Stimulated activated naive B cell treated with anti-CD40 and anti-IgM and Interleukin-4, amounts not matched to agents 10 μg/mL and 1 μg/mL and 100 μg/mL, for 72 hours (primary cell): ENCODE data around the gene GALK2.

Experiments
- ATAC-seq, 2 donors: fragments of 150-1000 bp; cut with Tn5 transposase; replicated peaks; 2 replicates each; pipeline ENCODE4 v1.10.0; 2021; ENCODE audit warnings: moderate library complexity in 1 of 2
- DNase-seq: peaks from one replicate; pipeline ENCODE4 v3.0.0; 2021
- H3K27ac Mint-ChIP-seq: one replicate; pipeline ENCODE4 v1.8.0; 2022; ENCODE audit warnings: mild to moderate bottlenecking, mixed read lengths
- H3K27me3 Mint-ChIP-seq, 2 donors: one replicate each; pipeline ENCODE4 v1.8.0; 2022; ENCODE audit warnings: mixed read lengths in 2 of 2
- H3K36me3 Mint-ChIP-seq, 2 donors: one replicate each; pipeline ENCODE4 v1.8.0; 2022; ENCODE audit warnings: mixed read lengths in 2 of 2, mild to moderate bottlenecking in 1 of 2
- H3K4me1 Mint-ChIP-seq, 2 donors: one replicate each; pipeline ENCODE4 v1.8.0; 2022; ENCODE audit warnings: mixed read lengths in 2 of 2, mild to moderate bottlenecking in 1 of 2
- H3K4me3 Mint-ChIP-seq, 2 donors: one replicate each; pipeline ENCODE4 v1.8.0; 2022; ENCODE audit warnings: mild to moderate bottlenecking in 2 of 2, mixed read lengths in 2 of 2, moderate library complexity in 1 of 2
- H3K9me3 Mint-ChIP-seq, 2 donors: one replicate each; pipeline ENCODE4 v1.8.0; 2022; ENCODE audit warnings: mixed read lengths in 2 of 2, mild to moderate bottlenecking in 1 of 2

GALK2 gene

GRCh38 chr15:49296258-49296657 is 126.2 kb downstream of the GALK2 start:
- no peak overlapping the region for H3K4me3 Mint-ChIP-seq
- DNase-seq (no peak), ATAC-seq (no peak)
- H3K4me1 Mint-ChIP-seq = peaks cover 3 to 10% of the 10 kb centered on the region in 2 donors
- peaks cover 0 to 14% of the 10 kb centered on the region in 2 donors for H3K9me3 Mint-ChIP-seq
- no peak overlapping the region for H3K27ac Mint-ChIP-seq
- H3K36me3 Mint-ChIP-seq = peaks cover 44 to 71% of the 10 kb centered on the region in 2 donors
- H3K27me3 Mint-ChIP-seq = no peaks in the 10 kb centered on the region

DNA sequence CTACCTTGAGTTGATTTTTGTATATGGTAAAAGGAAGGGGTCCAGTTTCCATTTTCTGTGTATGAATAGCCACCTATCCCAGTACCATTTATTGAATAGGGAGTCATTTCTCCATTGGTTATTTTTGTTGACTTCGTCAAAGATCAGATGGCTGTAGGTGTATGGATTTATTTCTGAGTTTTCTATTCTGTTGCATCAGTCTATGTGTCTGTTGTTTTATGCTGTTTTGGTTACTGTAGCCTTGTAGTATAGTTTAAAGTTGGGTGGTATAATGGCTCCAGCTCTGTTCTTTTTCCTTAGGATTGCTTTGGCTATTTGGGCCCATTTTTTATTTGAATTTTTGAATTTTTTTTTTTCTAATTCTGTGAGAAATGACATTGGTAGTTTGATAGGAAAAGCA is 127.5 kb downstream of the GALK2 start:
- no peak for ATAC-seq
- H3K9me3 Mint-ChIP-seq = peaks cover 0 to 14% of the 10 kb centered on the region in 2 donors

GRCh38 chr15:49300856-49301255 is 130.8 kb downstream of the GALK2 start:
- H3K27ac Mint-ChIP-seq = no peak overlapping the region
- H3K4me1 Mint-ChIP-seq = peaks cover 8 to 19% of the 10 kb centered on the region in 2 donors
- peaks cover 52 to 76% of the 10 kb centered on the region in 2 donors for H3K36me3 Mint-ChIP-seq
- DNase-seq = no peak
- H3K9me3 Mint-ChIP-seq = peaks cover 0 to 14% of the 10 kb centered on the region in 2 donors
- no peaks in the 10 kb centered on the region for H3K27me3 Mint-ChIP-seq
- no peak for ATAC-seq
- no peak overlapping the region for H3K4me3 Mint-ChIP-seq

More for the DNA sequence above, 127.5 kb downstream of the GALK2 start:
- no peaks in the 10 kb centered on the region for H3K27me3 Mint-ChIP-seq
- H3K36me3 Mint-ChIP-seq = peaks cover 47 to 70% of the 10 kb centered on the region in 2 donors
- no peak overlapping the region for H3K4me3 Mint-ChIP-seq
- no peak for DNase-seq
- peaks cover 3 to 10% of the 10 kb centered on the region in 2 donors for H3K4me1 Mint-ChIP-seq
- H3K27ac Mint-ChIP-seq = no peak overlapping the region

- Mint-ChIP-seq H3K4me3 (no peak overlapping the region), H3K9me3 (peaks cover 0 to 11% of the 10 kb centered on the region in 2 donors), H3K27ac (no peak overlapping the region), H3K27me3 (no peaks in the 10 kb centered on the region), H3K4me1 (peaks cover 8 to 19% of the 10 kb centered on the region in 2 donors), H3K36me3 (peaks cover 47 to 72% of the 10 kb centered on the region in 2 donors)
- ATAC-seq (no peak), DNase-seq (no peak)
Measured at GRCh38 chr15:49301562-49301961, 131.5 kb downstream of the GALK2 start.

DNA sequence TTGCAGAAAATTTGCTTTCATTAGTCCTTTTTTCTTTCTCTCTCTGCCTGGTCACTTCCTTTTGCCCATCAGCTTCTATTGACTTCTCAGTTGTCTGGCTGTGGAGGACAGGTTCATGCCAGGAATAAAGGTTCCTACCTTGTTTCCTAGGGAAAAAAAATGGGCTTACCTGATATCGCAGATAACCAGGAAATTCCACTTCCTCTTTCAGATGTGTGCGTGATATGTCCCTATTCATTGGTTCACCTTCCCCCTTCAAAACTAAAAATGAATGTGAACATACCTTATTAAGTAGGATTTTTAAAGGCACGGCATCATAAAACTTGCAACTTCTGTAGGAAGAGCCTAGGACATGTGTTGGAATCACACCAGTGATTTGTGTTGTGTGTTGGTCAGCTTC is 133.0 kb downstream of the GALK2 start:
- no peak for DNase-seq
- H3K9me3 Mint-ChIP-seq = peaks cover 0 to 10% of the 10 kb centered on the region in 2 donors
- ATAC-seq = no peak
- no peak overlapping the region for H3K4me3 Mint-ChIP-seq
- H3K4me1 Mint-ChIP-seq = peaks cover 8 to 19% of the 10 kb centered on the region in 2 donors
- peaks cover 44 to 69% of the 10 kb centered on the region in 2 donors for H3K36me3 Mint-ChIP-seq
- no peaks in the 10 kb centered on the region for H3K27me3 Mint-ChIP-seq
- no peak overlapping the region for H3K27ac Mint-ChIP-seq

GRCh38 chr15:49306551-49306950 is 136.5 kb downstream of the GALK2 start:
- H3K36me3 Mint-ChIP-seq = peaks cover 46 to 62% of the 10 kb centered on the region in 2 donors
- H3K4me1 Mint-ChIP-seq = peaks cover 9 to 19% of the 10 kb centered on the region in 2 donors
- H3K27me3 Mint-ChIP-seq = no peaks in the 10 kb centered on the region
- DNase-seq = no peak
- no peak overlapping the region for H3K4me3 Mint-ChIP-seq
- no peak overlapping the region for H3K27ac Mint-ChIP-seq
- ATAC-seq = no peak
- H3K9me3 Mint-ChIP-seq = peaks cover 0 to 5% of the 10 kb centered on the region in 2 donors

DNA sequence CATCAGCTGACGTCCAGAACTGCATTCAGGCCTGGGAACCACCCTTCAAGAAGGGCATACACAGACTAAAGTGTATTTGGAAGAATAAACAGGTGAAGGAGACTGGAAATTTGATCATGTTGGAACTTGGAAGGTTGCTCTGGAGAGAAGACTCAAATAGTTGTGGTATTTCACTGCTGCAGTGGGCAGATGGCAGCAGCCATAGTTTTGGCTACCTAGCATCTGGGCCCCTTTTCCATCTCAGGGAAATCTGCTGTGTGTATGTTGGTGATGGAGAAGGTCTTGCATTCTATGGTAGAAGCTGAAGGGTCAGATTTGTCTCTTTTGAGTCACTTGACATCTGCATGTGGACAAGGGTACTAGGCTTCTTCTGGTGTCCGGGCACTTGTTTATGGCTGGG is 138.6 kb downstream of the GALK2 start:
- Mint-ChIP-seq H3K9me3 (peaks cover 0 to 5% of the 10 kb centered on the region in 2 donors), H3K27ac (no peak overlapping the region), H3K27me3 (no peaks in the 10 kb centered on the region), H3K36me3 (peaks cover 48 to 66% of the 10 kb centered on the region in 2 donors), H3K4me1 (peaks cover 4 to 11% of the 10 kb centered on the region in 2 donors), H3K4me3 (no peak overlapping the region)
- DNase-seq (no peak), ATAC-seq (no peak)

GRCh38 chr15:49309889-49310288 is 139.8 kb downstream of the GALK2 start:
- Mint-ChIP-seq H3K4me1 (peaks cover 4 to 10% of the 10 kb centered on the region in 2 donors), H3K36me3 (peaks cover 42 to 62% of the 10 kb centered on the region in 2 donors), H3K27ac (no peak overlapping the region), H3K4me3 (no peak overlapping the region), H3K9me3 (peaks cover 0 to 5% of the 10 kb centered on the region in 2 donors), H3K27me3 (no peaks in the 10 kb centered on the region)
- no peak for DNase-seq
- no peak for ATAC-seq

- DNase-seq = no peak
- Mint-ChIP-seq H3K4me1 (peaks cover 4 to 10% of the 10 kb centered on the region in 2 donors), H3K27ac (no peak overlapping the region), H3K36me3 (peaks cover 38 to 57% of the 10 kb centered on the region in 2 donors), H3K27me3 (no peaks in the 10 kb centered on the region), H3K4me3 (no peak overlapping the region), H3K9me3 (peaks cover 7 to 8% of the 10 kb centered on the region in 2 donors)
- ATAC-seq = no peak
Measured at GRCh38 chr15:49313650-49314049, 143.6 kb downstream of the GALK2 start.

- Mint-ChIP-seq H3K36me3 (peaks cover 37 to 63% of the 10 kb centered on the region in 2 donors), H3K27ac (no peak overlapping the region)
Measured at GRCh38 chr15:49314716-49315115, 144.7 kb downstream of the GALK2 start.

GRCh38 chr15:49315391-49315823 is 145.4 kb downstream of the GALK2 start:
- no peaks in the 10 kb centered on the region for H3K27me3 Mint-ChIP-seq
- H3K9me3 Mint-ChIP-seq = peaks cover 7 to 8% of the 10 kb centered on the region in 2 donors
- peaks cover 32 to 63% of the 10 kb centered on the region in 2 donors for H3K36me3 Mint-ChIP-seq
- H3K4me3 Mint-ChIP-seq = no peak overlapping the region
- H3K27ac Mint-ChIP-seq = no peak overlapping the region
- DNase-seq (no peak), ATAC-seq (no peak)
- H3K4me1 Mint-ChIP-seq = peaks cover 3 to 4% of the 10 kb centered on the region in 2 donors

More at GRCh38 chr15:49314716-49315115, 144.7 kb downstream of the GALK2 start:
- Mint-ChIP-seq H3K4me1 (peaks cover 4 to 10% of the 10 kb centered on the region in 2 donors), H3K9me3 (peaks cover 7 to 8% of the 10 kb centered on the region in 2 donors), H3K27me3 (no peaks in the 10 kb centered on the region), H3K4me3 (no peak overlapping the region)
- ATAC-seq (no peak), DNase-seq (no peak)

GRCh38 chr15:49320351-49320750 is 150.3 kb downstream of the GALK2 start:
- DNase-seq = no peak
- Mint-ChIP-seq H3K36me3 (peaks cover 20 to 54% of the 10 kb centered on the region in 2 donors), H3K27me3 (no peaks in the 10 kb centered on the region), H3K4me1 (no peaks in the 10 kb centered on the region), H3K4me3 (no peak overlapping the region), H3K27ac (no peak overlapping the region), H3K9me3 (peaks cover 2 to 8% of the 10 kb centered on the region in 2 donors)
- no peak for ATAC-seq

DNA sequence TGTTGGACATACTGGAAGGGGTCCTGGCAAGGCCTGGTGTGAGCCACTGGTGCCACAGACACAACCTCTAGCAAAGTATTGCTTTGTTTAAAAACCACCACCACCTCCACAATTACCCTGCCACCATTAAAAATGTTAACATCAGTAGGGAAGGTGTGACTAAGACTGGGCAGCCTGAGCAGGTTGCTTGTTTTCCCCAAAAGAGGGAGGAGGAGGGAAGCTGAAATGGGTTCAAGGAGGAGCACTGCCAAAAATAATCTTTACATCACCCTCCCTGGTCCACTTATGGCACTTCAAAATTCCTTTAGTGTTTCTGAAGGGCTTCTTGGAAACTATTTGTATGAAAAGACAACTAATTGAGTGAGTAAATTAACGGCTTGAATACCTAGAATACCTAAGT is 153.2 kb downstream of the GALK2 start:
- H3K36me3 Mint-ChIP-seq = peaks cover 13 to 46% of the 10 kb centered on the region in 2 donors
- no peak for DNase-seq
- H3K4me1 Mint-ChIP-seq = no peaks in the 10 kb centered on the region
- no peaks in the 10 kb centered on the region for H3K9me3 Mint-ChIP-seq
- no peaks in the 10 kb centered on the region for H3K27me3 Mint-ChIP-seq
- no peak overlapping the region for H3K4me3 Mint-ChIP-seq
- ATAC-seq = no peak
- no peak overlapping the region for H3K27ac Mint-ChIP-seq

GRCh38 chr15:49327927-49328326 is 157.9 kb downstream of the GALK2 start:
- no peak overlapping the region for H3K27ac Mint-ChIP-seq
- peaks cover 11 to 25% of the 10 kb centered on the region in 2 donors for H3K36me3 Mint-ChIP-seq
- DNase-seq (no peak), ATAC-seq (no peak)
- no peaks in the 10 kb centered on the region for H3K4me1 Mint-ChIP-seq
- no peak overlapping the region for H3K4me3 Mint-ChIP-seq
- H3K27me3 Mint-ChIP-seq = no peaks in the 10 kb centered on the region
- no peaks in the 10 kb centered on the region for H3K9me3 Mint-ChIP-seq

DNA sequence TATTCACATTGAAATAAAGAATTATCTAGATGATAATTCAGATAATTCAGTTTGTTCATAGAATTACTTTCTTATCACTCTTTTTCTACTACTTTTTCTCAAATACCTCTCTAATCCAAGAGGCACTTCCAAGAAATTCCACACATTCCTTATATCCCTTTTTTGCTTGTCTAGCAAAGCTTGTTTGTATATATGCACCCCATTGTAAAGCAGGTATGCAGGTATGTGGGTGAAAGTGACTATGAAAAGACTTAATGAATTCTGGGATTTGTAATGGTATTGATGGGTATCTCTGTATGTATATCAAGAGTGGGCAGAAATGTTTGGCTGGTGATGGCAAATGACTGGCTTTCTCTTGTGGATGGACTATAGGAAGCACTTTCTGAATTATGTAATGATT is 158.9 kb downstream of the GALK2 start:
- Mint-ChIP-seq H3K27ac (no peak overlapping the region), H3K36me3 (peaks cover 10 to 22% of the 10 kb centered on the region in 2 donors), H3K27me3 (no peaks in the 10 kb centered on the region), H3K9me3 (no peaks in the 10 kb centered on the region), H3K4me3 (no peak overlapping the region), H3K4me1 (no peaks in the 10 kb centered on the region)
- no peak for ATAC-seq
- DNase-seq = no peak
